ENCODE data around the gene ALDH16A1. TPM values are rescaled to one million over a fixed set of nuclear protein-coding genes. Genes with fewer than 3 reads are reported as not detected.

Gene ALDH16A1
- total and polyA plus RNA-seq, 2 of the 4 experiments (the other 2 are of a cell fraction), result 10.4 to 12.9 TPM

- H4K20me1 ChIP-seq (ENCODE audit: insufficient read depth, low read length), result peaks cover 3% of the 10 kb centered on the region; the same call in 1 of the 2 replicates
- POLR2A ChIA-PET (ENCODE audit: unreplicated experiment), result no interaction called here
- intact Hi-C loops (cut with micrococcal nuclease) (no loop called here), dilution Hi-C loops (cut with HindIII; ENCODE audit: low sequenced_read_pairs, unreplicated experiment) (no loop called here), in situ Hi-C loops (cut with MboI; ENCODE audit: low sequenced_read_pairs) (loop anchor here (10.0 kb wide), 2 partner anchors 45 to 175 kb away; no protein-coding TSS in a partner anchor)
- H4K91ac ChIP-seq (ENCODE audit: insufficient read depth, low read depth, low read length), result no peak overlapping the region
- no peak overlapping the region for H2BK15ac ChIP-seq (ENCODE audit: low read depth, low read length)
- H3K4me1 ChIP-seq (ENCODE audit: control insufficient read depth, insufficient read depth, low read length), result no peaks in the 10 kb centered on the region
- H3K36me3 ChIP-seq (ENCODE audit: control insufficient read depth, insufficient read depth, low read length), result no peaks in the 10 kb centered on the region
- no peak overlapping the region for H3K27ac ChIP-seq (ENCODE audit: insufficient read depth, low read length)
- WGBS, 2 experiments (ENCODE audit: extremely low coverage in 2 of 2, insufficient read length in 1 of 2), result no CpG with 5 or more reads among the region's 6 CpGs
- no peak for DNase-seq
- ATAC-seq (ENCODE audit: low read depth), result no peak
- no peaks in the 10 kb centered on the region for H3K79me1 ChIP-seq (ENCODE audit: low read depth in 1 of 2, low read length in 2 of 2)
- peak overlapping the region; percentile 60 for H2AFZ ChIP-seq (replicated peaks; ENCODE audit: low read length, poor library complexity)
- H2AK5ac ChIP-seq (ENCODE audit: low read depth, low read length), result no peak overlapping the region
- H2BK120ac ChIP-seq (ENCODE audit: low read depth, low read length), result no peak overlapping the region
- H3K14ac ChIP-seq (replicated peaks; ENCODE audit: low read depth, low read length), result no peak overlapping the region
- H3K9ac ChIP-seq (ENCODE audit: low read depth, low read length), result no peak overlapping the region
- H3K4ac ChIP-seq (ENCODE audit: low read depth, low read length), result no peak overlapping the region
- no peak overlapping the region for H3K56ac ChIP-seq (ENCODE audit: extremely low read depth, insufficient read depth, low read length)
- H3K4me3 ChIP-seq (ENCODE audit: insufficient read depth, low read depth, low read length), result no peak overlapping the region
- no peak for TF ChIP-seq CHD1 (IDR thresholded peaks at IDR 0.05; ENCODE audit: low read depth, low read length)
- TF ChIP-seq USF2 (IDR thresholded peaks at IDR 0.05; ENCODE audit: low read depth, low read length), result no peak
- TF ChIP-seq RFX5 (IDR thresholded peaks at IDR 0.05; ENCODE audit: low read depth, low read length), result no peak
- TF ChIP-seq BHLHE40 (IDR thresholded peaks at IDR 0.05; ENCODE audit: low read depth, low read length), result no peak
- no peak for TF ChIP-seq FOS (IDR thresholded peaks at IDR 0.05; ENCODE audit: low read depth, low read length)
- TF ChIP-seq ELK1 (IDR thresholded peaks at IDR 0.05; ENCODE audit: borderline replicate concordance, low read depth, low read length), result no peak
- no peak for TF ChIP-seq MAFK (IDR thresholded peaks at IDR 0.05; ENCODE audit: low read depth, low read length)
- TF ChIP-seq MAZ (IDR thresholded peaks at IDR 0.05; ENCODE audit: borderline replicate concordance, low read depth, low read length), result no peak
- no peak for TF ChIP-seq RAD21 (IDR thresholded peaks at IDR 0.05; ENCODE audit: low read length)
- no peak overlapping the region for H2BK20ac ChIP-seq (ENCODE audit: low read depth, low read length)
- CTCF ChIA-PET, result no interaction called here
- peaks cover 74% of the 10 kb centered on the region for H3K27me3 ChIP-seq (ENCODE audit: control insufficient read depth, insufficient read depth, low read length)
- H3K4me2 ChIP-seq (ENCODE audit: low read depth, low read length), result no peak overlapping the region
- H2BK5ac ChIP-seq (ENCODE audit: low read depth, low read length, poor library complexity, severe bottlenecking), result no peak overlapping the region
- H2AK9ac ChIP-seq (replicated peaks; ENCODE audit: low read depth, low read length, poor library complexity), result no peak overlapping the region
- H3K9me3 ChIP-seq (ENCODE audit: control insufficient read depth, insufficient read depth, low read length), result peaks cover 3% of the 10 kb centered on the region
- BruUV-seq (replicated peaks), result no TSS peak
- H4K5ac ChIP-seq (ENCODE audit: low read depth, low read length), result no peak overlapping the region
- H3K9me1 ChIP-seq (ENCODE audit: insufficient read depth, low read length), result peaks cover 3% of the 10 kb centered on the region; the same call in 1 of the 2 replicates
- H4K8ac ChIP-seq (ENCODE audit: low read depth in 2 of 2, low read length in 2 of 2), result no peak overlapping the region
- no peak overlapping the region for H3K18ac ChIP-seq (ENCODE audit: low read depth, low read length)
- H3K23ac ChIP-seq (ENCODE audit: low read depth, low read length), result 0 out of 2 replicates have a peak overlapping the region, but pooled peaks have one; percentile 4
Observed at GRCh38 chr19:49439836-49440235, 13.2 kb upstream of the ALDH16A1 start.

Data from IMR-90 (cell line).